Purkinje cell (primary cell): ENCODE data around the gene CD209. TPM values are rescaled to one million over a fixed set of nuclear protein-coding genes. Genes with fewer than 3 reads are reported as not detected.

Experiments
- polyA plus RNA-seq: library from polyadenylated mRNA; unstranded; fragments of >200 nt; fragmentation: Nextera tagmentation; gene quantifications from 2 replicates; pipeline ENCODE4 v1.2.1, GENCODE V29; 2014

Gene CD209, protein sequence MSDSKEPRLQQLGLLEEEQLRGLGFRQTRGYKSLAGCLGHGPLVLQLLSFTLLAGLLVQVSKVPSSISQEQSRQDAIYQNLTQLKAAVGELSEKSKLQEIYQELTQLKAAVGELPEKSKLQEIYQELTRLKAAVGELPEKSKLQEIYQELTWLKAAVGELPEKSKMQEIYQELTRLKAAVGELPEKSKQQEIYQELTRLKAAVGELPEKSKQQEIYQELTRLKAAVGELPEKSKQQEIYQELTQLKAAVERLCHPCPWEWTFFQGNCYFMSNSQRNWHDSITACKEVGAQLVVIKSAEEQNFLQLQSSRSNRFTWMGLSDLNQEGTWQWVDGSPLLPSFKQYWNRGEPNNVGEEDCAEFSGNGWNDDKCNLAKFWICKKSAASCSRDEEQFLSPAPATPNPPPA
- polyA plus RNA-seq: not detected in 2 replicates

DNA sequence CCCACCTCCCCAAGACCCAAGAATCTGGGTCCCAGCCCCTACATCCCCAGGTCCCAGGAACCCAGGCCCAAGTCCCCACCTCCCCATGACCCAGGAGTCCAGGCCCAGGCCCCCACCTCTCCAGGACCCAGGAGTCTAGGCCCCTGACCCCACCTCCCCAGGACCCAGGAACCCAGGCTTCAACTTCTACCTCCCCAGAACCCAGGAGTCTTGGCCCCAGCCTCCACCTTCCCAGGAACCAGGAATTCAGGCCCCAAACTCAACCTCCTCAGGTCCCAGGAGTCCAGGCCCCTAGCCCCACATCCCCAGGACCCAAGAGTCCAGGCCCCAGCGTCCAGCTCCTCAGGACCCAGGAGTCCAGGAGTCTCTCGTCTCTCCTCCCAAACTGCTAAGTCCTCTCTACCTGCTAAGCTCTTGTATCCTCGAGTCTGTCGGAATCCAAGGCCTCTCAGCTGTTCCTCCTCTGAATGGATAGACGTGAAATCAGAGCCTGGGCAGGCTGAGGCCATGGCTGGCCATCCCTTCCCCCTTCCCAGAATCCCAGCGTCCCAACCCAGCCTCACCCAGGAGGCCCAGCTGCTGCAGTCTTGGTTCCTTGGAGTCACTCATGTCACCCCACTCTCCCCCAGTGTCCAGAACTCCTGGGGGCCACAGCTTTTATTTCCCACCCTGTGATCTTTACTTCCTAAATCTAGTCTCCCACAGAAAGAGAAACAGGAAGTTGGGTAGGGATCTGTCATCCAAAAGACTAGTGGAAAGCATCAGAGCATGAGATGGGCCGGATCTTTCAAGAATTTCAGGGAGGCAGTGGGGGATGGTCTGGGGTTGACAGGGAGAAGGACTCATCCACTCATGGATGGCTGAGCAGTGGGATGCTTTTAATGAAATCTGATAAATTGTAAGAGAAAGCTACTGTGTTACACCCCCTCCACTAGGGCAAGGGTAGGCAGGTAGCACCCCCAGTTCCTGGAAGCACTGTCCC lies at the start of gene CD209:
CD209 (minus strand) TSS at position 632 of the 982 bp plus-strand sequence; CDS start at position 609, 23 bp downstream.

DNA sequence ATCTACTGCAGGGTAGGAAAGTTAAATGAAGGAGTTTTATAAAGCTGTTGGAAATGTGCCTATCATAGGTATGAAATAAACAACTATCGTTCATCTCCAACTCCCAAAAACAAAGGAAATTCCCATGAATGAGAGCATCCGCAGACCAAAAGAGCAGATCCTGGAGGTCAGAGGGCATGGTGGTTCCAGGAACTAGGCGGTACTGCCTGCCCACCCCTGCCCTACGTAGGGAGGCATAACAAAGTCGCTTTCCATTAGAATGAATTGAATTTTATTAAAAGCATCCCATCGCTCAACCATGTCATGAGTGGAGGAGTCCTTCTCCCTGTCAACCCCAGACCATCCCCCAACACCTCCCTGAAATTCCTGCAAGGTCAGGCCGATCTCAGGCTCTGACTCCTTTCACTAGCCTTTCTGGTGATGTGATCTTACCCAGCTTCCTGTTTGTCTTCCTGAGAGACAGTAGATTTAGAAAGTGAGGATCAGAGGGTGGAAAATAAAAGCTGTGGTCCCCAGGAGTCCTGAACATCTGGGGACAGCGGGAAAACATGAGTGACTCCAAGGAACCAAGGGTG lies 15.5 kb upstream of the CD209 start, which contains the start of gene CLEC4M:
CLEC4M (plus strand) TSS at position 525 of the 575 bp plus-strand sequence; CDS start at position 549, 24 bp downstream.

DNA sequence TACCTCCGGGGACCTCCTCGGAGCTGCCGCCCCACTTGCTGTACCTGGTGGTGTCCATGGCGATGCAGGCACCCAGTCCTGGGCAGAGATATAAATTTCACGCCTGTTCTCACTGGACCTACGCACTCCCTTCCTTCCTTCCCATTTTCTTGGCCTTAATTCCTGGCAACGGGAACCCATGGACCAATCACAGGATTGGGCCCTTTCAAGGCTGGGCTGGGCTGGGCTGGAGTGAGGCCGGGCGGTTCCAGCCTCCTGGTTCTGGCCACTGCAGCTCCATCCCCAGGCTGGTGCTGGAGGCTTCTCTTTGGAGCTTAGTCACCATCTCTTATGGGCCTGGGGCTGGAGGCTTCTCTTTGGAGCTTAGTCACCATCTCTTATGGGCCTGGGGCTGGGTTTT lies 15.3 kb downstream of the CD209 start, which contains the start of gene CLEC4G:
CLEC4G (minus strand) TSS at position 66 of the 400 bp plus-strand sequence; CDS start at position 58, 8 bp downstream.

GRCh38 chr19:7701654-7702457 lies 45.5 kb downstream of the CD209 start, which contains the start of gene FCER2:
Gene FCER2, minus strand, starts transcription at chr19:7702131. Its CDS starts 2,371 bp downstream, at chr19:7699760.

Other genes with a start within 250 kb of the CD209 start
- gene ZNF358, start 231.4 kb downstream of the CD209 start, polyA plus RNA-seq: 0.60 TPM in 1 of 2 replicates, not detected in the other
- 12.2 TPM in 2 replicates for gene MCOLN1, start 224.9 kb downstream of the CD209 start, polyA plus RNA-seq
- gene PNPLA6, start 211.8 kb downstream of the CD209 start, polyA plus RNA-seq: 6.8 and 7.5 TPM in 2 replicates
- gene CAMSAP3, start 151.7 kb downstream of the CD209 start, polyA plus RNA-seq: 0.78 and 0.88 TPM in 2 replicates
- gene XAB2, start 118.0 kb downstream of the CD209 start, polyA plus RNA-seq: 0.82 and 2.0 TPM in 2 replicates
- 607 and 716 TPM in 2 replicates for gene PET100, start 117.7 kb downstream of the CD209 start, polyA plus RNA-seq
- 1,380 and 3,034 TPM in 2 replicates for gene PCP2, start 113.8 kb downstream of the CD209 start, polyA plus RNA-seq
- gene STXBP2, start 110.4 kb downstream of the CD209 start, polyA plus RNA-seq: 24.6 and 46.0 TPM in 2 replicates
- gene RETN, start 78.5 kb downstream of the CD209 start, polyA plus RNA-seq: not detected in 2 replicates
- not detected in 2 replicates for gene MCEMP1, start 70.4 kb downstream of the CD209 start, polyA plus RNA-seq
- gene TRAPPC5, start 66.7 kb downstream of the CD209 start, polyA plus RNA-seq: 49.0 and 150 TPM in 2 replicates
- gene FCER2, start 45.4 kb downstream of the CD209 start, polyA plus RNA-seq: not detected in 2 replicates
- gene CLEC4G, start 15.4 kb downstream of the CD209 start, polyA plus RNA-seq: 1.6 TPM in 1 of 2 replicates, not detected in the other
- gene CLEC4M, start 15.7 kb upstream of the CD209 start, polyA plus RNA-seq: 0.44 TPM in 1 of 2 replicates, not detected in the other
- gene EVI5L, start 82.7 kb upstream of the CD209 start, polyA plus RNA-seq: 0.59 and 1.0 TPM in 2 replicates
- 0.87 and 1.3 TPM in 2 replicates for gene PRR36, start 126.9 kb upstream of the CD209 start, polyA plus RNA-seq
- gene LRRC8E, start 141.0 kb upstream of the CD209 start, polyA plus RNA-seq: not detected in 2 replicates
- 0.34 and 0.47 TPM in 2 replicates for gene MAP2K7, start 156.3 kb upstream of the CD209 start, polyA plus RNA-seq
- 0.97 and 4.5 TPM in 2 replicates for gene TGFBR3L, start 167.3 kb upstream of the CD209 start, polyA plus RNA-seq
- 2.1 and 3.0 TPM in 2 replicates for gene SNAPC2, start 172.8 kb upstream of the CD209 start, polyA plus RNA-seq
- gene CTXN1, start 178.6 kb upstream of the CD209 start, polyA plus RNA-seq: 2.1 TPM in 1 of 2 replicates, not detected in the other
- gene TIMM44, start 196.1 kb upstream of the CD209 start, polyA plus RNA-seq: 8.8 and 13.7 TPM in 2 replicates